SHP77 (cell line): Measurements from ENCODE around the gene SLC38A3.
A peak's percentile ranks its signal among the peaks of the same experiment; 100 is the strongest.

Source experiments
- DNase-seq, 2 experiments: peaks; one replicate each; lab custom pipeline; 2025; lab: John Stamatoyannopoulos, UW

Gene SLC38A3

GRCh38 chr3:50204804-50205412 is at the start of gene SLC38A3:
TSS of gene SLC38A3 (plus strand) at chr3:50205271. CDS start at chr3:50214200, 8,929 bp downstream.
- DNase-seq = peak; percentile 6 to 33

- no peak for DNase-seq
Measured at GRCh38 chr3:50155491-50155878, 49.6 kb upstream of the SLC38A3 start.

DNA sequence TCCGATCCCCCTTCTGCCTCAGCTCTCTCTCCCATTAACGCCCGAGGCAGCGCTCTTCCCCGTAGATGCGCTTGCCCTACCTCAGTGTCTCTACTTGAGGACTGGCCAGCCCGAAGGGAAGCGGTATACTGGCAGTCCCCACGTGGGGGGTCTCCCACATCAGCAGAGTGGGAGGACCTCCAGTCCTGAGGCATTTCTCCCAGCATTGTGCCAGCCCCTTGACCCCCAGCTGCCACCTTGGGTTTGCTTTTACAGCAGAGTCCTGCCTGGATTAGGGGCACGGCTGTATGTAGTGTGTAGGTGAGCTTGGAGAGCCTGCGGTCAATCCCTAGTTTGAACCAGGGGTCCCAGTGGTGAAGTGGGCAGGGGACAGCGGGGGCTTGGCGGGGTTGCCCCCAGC is 49.2 kb upstream of the SLC38A3 start:
- no peak for DNase-seq

- DNase-seq = no peak
Measured at GRCh38 chr3:50156549-50157493, 48.2 kb upstream of the SLC38A3 start.

GRCh38 chr3:50157827-50158529 is 47.1 kb upstream of the SLC38A3 start:
- no peak for DNase-seq

DNA sequence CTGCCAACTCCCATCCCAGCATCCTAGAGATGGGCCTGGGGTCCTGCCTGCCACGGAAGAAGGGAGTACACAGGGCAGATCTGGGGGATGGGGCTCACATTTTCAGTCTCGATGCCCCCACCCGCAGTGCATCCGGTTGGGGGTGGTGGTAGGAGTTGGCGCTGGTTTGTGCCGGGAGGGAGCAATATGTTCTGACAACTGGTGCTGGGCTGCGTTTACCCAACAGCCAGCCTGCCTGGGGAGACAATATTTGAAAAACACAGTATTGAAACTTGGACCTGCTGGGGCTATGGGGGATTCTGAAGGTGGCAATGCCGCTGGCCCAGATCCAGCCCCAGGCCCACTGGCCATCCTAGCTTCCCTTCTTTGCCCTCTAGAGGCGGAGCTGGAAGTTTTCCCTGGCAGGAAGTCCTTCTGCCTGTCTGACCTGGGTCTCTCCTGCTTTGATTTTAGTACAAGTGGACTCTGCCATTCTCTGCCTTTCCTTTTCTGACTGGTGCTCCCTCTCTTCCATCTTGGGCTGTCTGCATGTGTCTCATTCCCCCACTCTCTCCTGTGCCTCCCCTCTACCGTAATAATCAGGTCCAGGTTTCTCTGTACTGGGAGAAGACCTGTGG is 46.4 kb upstream of the SLC38A3 start:
- DNase-seq = no peak

- DNase-seq = no peak
Measured at GRCh38 chr3:50160561-50160983, 44.5 kb upstream of the SLC38A3 start.

DNA sequence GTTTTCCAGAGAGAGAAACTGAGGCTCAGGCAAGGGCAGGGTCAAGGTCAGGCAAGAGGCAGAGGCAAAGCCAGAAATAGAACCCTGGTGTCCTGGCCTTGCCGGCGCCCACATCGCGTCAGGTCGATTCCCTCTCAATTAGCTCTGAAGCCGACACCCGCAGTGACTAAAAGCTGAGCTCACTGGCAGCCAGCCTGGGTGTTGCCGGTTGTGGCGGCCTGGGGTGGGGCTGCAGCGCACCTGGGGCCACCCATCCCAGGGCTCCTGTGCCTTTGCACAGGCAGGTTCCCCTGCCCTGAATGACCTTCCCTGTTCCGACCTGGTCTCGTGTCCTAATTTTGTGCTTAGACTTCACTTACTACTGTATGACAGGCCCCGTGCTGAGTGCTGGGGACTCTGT is 43.8 kb upstream of the SLC38A3 start:
- DNase-seq = no peak

- DNase-seq = no peak
Measured at GRCh38 chr3:50162034-50162883, 42.8 kb upstream of the SLC38A3 start.

DNA sequence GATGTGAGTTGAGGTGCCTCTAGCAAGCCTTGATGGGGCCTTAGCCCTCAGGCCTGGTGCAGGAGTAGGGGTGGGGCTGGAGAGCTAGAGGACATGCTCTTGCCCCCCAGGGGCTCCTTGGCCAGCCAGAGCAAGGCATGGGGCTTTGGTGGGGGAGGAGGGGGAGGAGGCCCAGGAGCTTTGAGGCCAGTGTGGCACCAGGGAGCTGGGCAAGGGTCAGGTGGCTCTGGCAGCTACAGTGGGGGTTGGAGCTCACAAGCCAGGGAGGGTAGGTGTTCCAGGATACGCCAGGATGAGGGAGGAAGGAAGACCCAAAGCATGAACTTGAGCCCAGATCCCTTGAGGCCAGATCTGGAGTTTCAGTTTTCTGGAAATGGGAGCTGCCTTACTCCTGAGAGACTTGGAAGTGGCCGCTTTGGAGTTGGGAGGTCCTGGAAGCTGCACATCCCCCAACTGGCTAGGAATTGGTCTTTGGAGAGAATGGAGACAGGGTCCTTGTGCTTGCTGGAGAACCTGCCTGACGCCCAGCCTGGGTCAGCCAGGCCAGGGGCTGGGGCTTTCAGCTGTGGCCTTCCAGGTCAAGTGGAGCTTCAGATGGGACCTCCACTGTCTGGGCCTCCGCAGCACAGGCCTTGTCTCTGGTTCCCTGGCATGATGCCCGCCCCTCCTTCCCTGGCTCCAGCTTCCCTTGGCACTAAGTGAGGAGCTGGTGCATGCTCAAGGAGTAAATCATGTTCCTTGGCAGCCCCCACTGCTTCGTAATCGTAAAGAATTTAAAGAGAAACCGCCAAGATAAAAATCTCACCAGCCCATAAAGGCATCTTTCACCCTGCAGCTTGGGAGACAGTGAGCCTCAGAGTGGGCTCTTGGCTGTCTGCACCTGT is 41.3 kb upstream of the SLC38A3 start:
- no peak for DNase-seq

DNA sequence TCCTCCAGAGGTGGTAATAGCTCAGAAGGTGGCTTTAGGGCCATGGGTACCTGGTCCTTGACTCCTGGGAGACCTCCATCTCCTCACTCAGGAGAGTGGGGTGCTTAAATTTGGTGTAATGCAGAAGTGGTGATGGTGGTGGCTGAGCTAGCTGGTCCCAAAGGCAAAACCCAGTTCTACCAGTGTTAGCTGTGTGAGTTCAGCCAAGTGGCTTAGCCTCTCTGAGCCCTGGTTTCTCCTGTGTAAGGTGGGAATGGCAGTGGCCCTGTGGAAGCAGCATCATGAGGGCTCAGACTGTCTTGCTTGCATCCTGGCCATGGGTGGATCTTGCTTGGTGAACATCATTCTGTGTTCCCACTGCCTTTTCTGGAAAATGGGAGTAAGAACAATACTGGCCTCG is 40.6 kb upstream of the SLC38A3 start:
- DNase-seq = no peak

GRCh38 chr3:50164984-50165909 is 39.8 kb upstream of the SLC38A3 start:
- DNase-seq = no peak

GRCh38 chr3:50165910-50166538 is 39.0 kb upstream of the SLC38A3 start:
- DNase-seq = no peak

DNA sequence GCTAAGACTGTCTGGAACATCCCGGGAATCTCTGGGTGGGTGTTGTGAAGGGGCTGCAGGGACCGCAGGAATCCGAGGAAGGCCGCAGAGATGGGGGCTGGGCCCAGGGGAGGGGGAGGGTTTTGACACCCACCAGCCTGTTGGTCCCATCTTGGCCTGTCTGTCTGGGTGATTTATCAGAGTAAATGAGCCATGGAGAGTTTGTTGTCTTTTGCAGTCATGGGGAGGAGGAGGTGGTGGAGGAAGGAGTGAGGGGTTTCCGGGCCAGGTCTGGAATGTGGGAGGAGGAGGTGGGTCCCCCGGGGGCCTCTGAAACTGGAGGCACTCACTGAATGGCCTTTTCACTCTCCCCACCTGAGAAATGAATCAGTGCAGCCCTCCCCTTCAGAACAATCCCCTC is 38.5 kb upstream of the SLC38A3 start:
- no peak for DNase-seq

DNA sequence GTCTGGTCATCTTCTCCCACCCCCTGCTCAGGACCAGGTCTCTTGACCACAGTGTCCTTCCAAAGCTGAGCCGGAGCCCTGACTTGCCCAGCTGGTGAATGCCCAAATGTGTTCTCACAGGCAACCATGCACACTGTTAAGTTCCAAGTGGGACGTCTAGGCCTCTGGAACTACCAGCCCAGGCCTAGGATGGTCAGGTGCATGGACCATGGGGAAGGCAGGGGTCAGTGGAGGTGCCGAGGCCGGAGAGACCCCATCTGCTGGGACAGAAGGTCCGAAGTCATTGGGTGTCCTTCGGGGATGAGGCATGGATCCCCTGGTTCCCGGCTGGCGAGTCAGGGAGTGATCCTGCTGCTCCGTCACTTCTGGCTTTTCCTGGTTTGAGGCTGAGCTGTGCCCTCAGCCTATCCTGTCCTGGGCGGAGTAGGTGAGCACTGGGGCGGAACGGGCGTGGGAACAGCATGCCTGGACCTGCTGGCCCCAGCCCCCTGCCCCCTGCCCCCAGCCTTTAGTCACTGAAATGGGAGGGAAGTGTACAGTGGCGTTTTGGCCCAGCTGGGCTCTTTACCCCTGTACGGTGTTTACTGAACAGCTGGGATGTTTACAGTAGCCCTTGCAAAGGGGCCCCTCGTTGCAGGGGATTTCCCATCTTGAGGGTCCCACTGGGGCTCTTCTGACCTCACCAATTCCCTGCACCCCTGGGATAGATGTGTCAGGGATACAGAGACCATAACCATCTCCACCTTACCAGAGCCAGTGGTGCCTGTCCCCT is 37.8 kb upstream of the SLC38A3 start:
- DNase-seq = no peak

- no peak for DNase-seq
Measured at GRCh38 chr3:50167841-50168209, 37.2 kb upstream of the SLC38A3 start.

GRCh38 chr3:50168388-50168787 is 36.7 kb upstream of the SLC38A3 start:
- DNase-seq = no peak

DNA sequence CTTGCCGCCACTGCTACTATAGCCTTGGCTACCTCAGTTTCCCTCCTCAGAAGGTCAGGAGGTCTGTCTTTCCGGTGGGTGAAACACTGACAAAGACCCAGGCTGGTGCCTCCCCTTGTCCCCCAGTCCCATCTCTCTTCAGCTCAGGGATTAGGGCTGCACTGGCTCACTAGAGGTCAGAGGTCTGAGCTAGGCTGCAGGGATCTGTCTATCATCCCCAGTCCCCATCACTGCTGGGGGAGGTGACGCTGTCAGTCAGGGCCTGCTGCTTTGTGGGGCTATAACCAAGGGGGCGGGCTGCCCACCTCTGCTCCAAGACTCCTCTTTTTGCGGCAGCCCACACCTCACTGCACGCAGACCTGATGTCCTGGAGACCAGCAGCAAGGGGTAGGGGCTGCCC is 36.3 kb upstream of the SLC38A3 start:
- no peak for DNase-seq
